SK-N-SH (cell line): ENCODE measurements around the gene LTB4R2. TPM values are rescaled to one million over a fixed set of nuclear protein-coding genes. Genes with fewer than 3 reads are reported as not detected.

Experiments used
- CTCF ChIA-PET: fragments of 300-600, 350-600 bp; formaldehyde crosslinking; extraction: SDS; loops from one replicate; lab custom pipeline; 2021; lab: Yijun Ruan, JAX
- POLR2A ChIA-PET: fragments of 350-600 bp; sonication (Branson Sonifier 250); formaldehyde crosslinking; extraction: SDS; loops from one replicate; lab custom pipeline; 2020; ENCODE audit warnings: antibody characterized with exemption, inconsistent platforms; lab: Yijun Ruan, JAX
- DNase-seq: peaks from one replicate; pipeline ENCODE4 v3.0.0; 2012
- H2AFZ ChIP-seq: fragments of 200-600 bp; sonication (generic); 2 replicates; pipeline ENCODE4 v1.8.1; 2016; ENCODE audit warnings: antibody characterized with exemption, mild to moderate bottlenecking, low read depth
- H3F3A ChIP-seq: fragments of 200-600 bp; sonication (generic); replicated peaks from 2 replicates; pipeline ENCODE3; 2016; ENCODE audit warnings: antibody characterized with exemption, mild to moderate bottlenecking; ENCODE audit not compliant: insufficient read depth
- H3K27ac ChIP-seq, 2 experiments: fragments of 200-500 bp in 1 of 2; fragments of 200-600 bp in 1 of 2; sonication (Bioruptor generic) in 1 of 2; sonication (generic), shearing (Covaris generic) in 1 of 2; 2 replicates each; pipeline versions ENCODE4 v1.5.1 to v1.6.1; 2014 to 2016; ENCODE audit warnings: low read depth in 2 of 2, inconsistent platforms in 1 of 2, low read length in 1 of 2, mild to moderate bottlenecking in 1 of 2, mixed read lengths in 1 of 2
- H3K27me3 ChIP-seq: fragments of 200-600 bp; sonication (generic), shearing (Covaris generic); 2 replicates; pipeline ENCODE4 v1.6.1; 2016; ENCODE audit warnings: mixed run types; ENCODE audit not compliant: insufficient read depth
- H3K36me3 ChIP-seq, 2 experiments: fragments of 200-500 bp in 1 of 2; fragments of 200-600 bp in 1 of 2; sonication (Bioruptor generic) in 1 of 2; sonication (generic) in 1 of 2; replicated peaks in 1 of 2; 2 replicates each; pipeline versions ENCODE3 to v1.5.1; 2014 to 2016; ENCODE audit warnings: low read length in 1 of 2, mild to moderate bottlenecking in 1 of 2; ENCODE audit not compliant: insufficient read depth in 2 of 2, control insufficient read depth in 1 of 2
- H3K4me1 ChIP-seq, 2 experiments: fragments of 200-500 bp in 1 of 2; fragments of 200-600 bp in 1 of 2; sonication (Bioruptor generic) in 1 of 2; sonication (generic), shearing (Covaris generic) in 1 of 2; 2 replicates each; pipeline versions ENCODE4 v1.5.1 to v1.6.1; 2014 to 2016; ENCODE audit warnings: low read depth in 1 of 2, low read length in 1 of 2, mixed run types in 1 of 2; ENCODE audit not compliant: insufficient read depth in 2 of 2, control insufficient read depth in 1 of 2
- H3K4me2 ChIP-seq: fragments of 200-600 bp; sonication (generic), shearing (Covaris generic); 2 replicates; pipeline ENCODE4 v1.6.1; 2017; ENCODE audit warnings: mixed run types
- H3K4me3 ChIP-seq, 2 experiments: fragments of 200-500 bp in 1 of 2; fragments of 200-600 bp in 1 of 2; sonication (Bioruptor generic) in 1 of 2; sonication (generic), shearing (Covaris generic) in 1 of 2; 2 replicates each; pipeline versions ENCODE4 v1.5.1 to v1.8.1; 2014 to 2016; ENCODE audit warnings: low read depth in 2 of 2, inconsistent platforms in 1 of 2, low read length in 1 of 2, mild to moderate bottlenecking in 1 of 2, mixed read lengths in 1 of 2, moderate library complexity in 1 of 2
- H3K79me2 ChIP-seq: fragments of 200-600 bp; sonication (generic); 2 replicates; pipeline ENCODE4 v1.8.1; 2017; ENCODE audit warnings: mild to moderate bottlenecking; ENCODE audit not compliant: insufficient read depth
- H3K9ac ChIP-seq: fragments of 200-600 bp; sonication (generic); 2 replicates; pipeline ENCODE4 v1.6.1; 2017; ENCODE audit warnings: mixed run types
- H3K9me2 ChIP-seq: fragments of 200-600 bp; sonication (generic); 2 replicates; pipeline ENCODE4 v1.6.1; 2017; ENCODE audit warnings: mixed run types
- H3K9me3 ChIP-seq: fragments of 200-600 bp; sonication (generic); 2 replicates; pipeline ENCODE4 v1.6.1; 2017; ENCODE audit warnings: mixed run types, mild to moderate bottlenecking, moderate library complexity
- H4K20me1 ChIP-seq: fragments of 200-600 bp; sonication (generic); 2 replicates; pipeline ENCODE4 v1.6.1; 2017; ENCODE audit warnings: mild to moderate bottlenecking, mixed run types; ENCODE audit not compliant: insufficient read depth
- EP300 ChIP-seq, 2 experiments: IDR thresholded peaks; 2 replicates each; pipeline versions ENCODE4 v1.4.0 to v1.6.1; 2012; ENCODE audit warnings: borderline replicate concordance in 1 of 2, low read depth in 1 of 2, low read length in 1 of 2
- FOSL2 ChIP-seq: IDR thresholded peaks from 2 replicates; pipeline ENCODE4 v1.4.0; 2012; ENCODE audit warnings: low read depth, mild to moderate bottlenecking, moderate library complexity, borderline replicate concordance
- IRF3 ChIP-seq: fragments of 150-350 bp; IDR thresholded peaks from 2 replicates; pipeline ENCODE4 v1.6.1; 2016; ENCODE audit warnings: mild to moderate bottlenecking, low read depth, low read length
- JUND ChIP-seq: IDR thresholded peaks from 2 replicates; pipeline ENCODE4 v1.4.0; 2012
- MEF2A ChIP-seq: IDR thresholded peaks from 2 replicates; pipeline ENCODE4 v1.4.0; 2012; ENCODE audit warnings: low read depth, borderline replicate concordance
- POLR2AphosphoS5 ChIP-seq: IDR thresholded peaks from 2 replicates; pipeline ENCODE4 v1.6.1; 2012; ENCODE audit warnings: low read depth, low read length
- USF1 ChIP-seq: IDR thresholded peaks from 2 replicates; pipeline ENCODE4 v1.4.0; 2012; ENCODE audit warnings: low read depth, borderline replicate concordance
- YY1 ChIP-seq: IDR thresholded peaks from 2 replicates; pipeline ENCODE4 v1.4.0; 2012; ENCODE audit warnings: low read depth, mild to moderate bottlenecking
- ZBTB33 ChIP-seq: IDR thresholded peaks from 2 replicates; pipeline ENCODE4 v1.4.0; 2012; ENCODE audit warnings: low read depth, borderline replicate concordance
- WGBS: methylation state at CpG from one replicate; pipeline ENCODE4 v1.1.6; 2017; ENCODE audit warnings: low lambda C conversion rate; 5-methylcytosine and 5-hydroxymethylcytosine counted together
- polyA plus RNA-seq, 3 experiments: library from polyadenylated mRNA; depleted of rRNA; stranded (reverse); fragments of >200 nt; gene quantifications; 2 replicates each; pipeline ENCODE4 v1.2.3, GENCODE V29; 2012
- TF ChIP-seq, protein P1 (sequence below): IDR thresholded peaks from 2 replicates; pipeline ENCODE4; 2012

LTB4R2 gene
- polyA plus RNA-seq, 1 of the 3 experiments (the other 2 are of a cell fraction), result 8.2 TPM

- Histone ChIP-seq H3K27me3 (peaks cover 36% of the 10 kb centered on the region), H4K20me1 (no peaks in the 10 kb centered on the region), H3K4me1 (peaks cover 0 to 21% of the 10 kb centered on the region in 2 experiments; a peak in 1 of 4 replicates), H3K79me2 (no peaks in the 10 kb centered on the region), H3F3A (no peaks in the 10 kb centered on the region), H3K36me3 (no peaks in the 10 kb centered on the region), H2AFZ (peak within 1 kb of the TSS; percentile 48; the same call in 1 of the 2 replicates), H3K9me3 (no peaks in the 10 kb centered on the region), H3K4me2 (peak within 1 kb of the TSS; percentile 69), H3K9ac (no peak within 1 kb of the TSS), H3K4me3 (peak within 1 kb of the TSS; percentile 30 to 46; a peak in 3 of 4 replicates), H3K27ac (no peak within 1 kb of the TSS), H3K9me2 (no peaks in the 10 kb centered on the region)
- TF ChIP-seq ZBTB33, result no peak
- TF ChIP-seq EP300 (IDR thresholded peaks at IDR 0.05; ENCODE audit: borderline replicate concordance in 1 of 2, low read depth in 1 of 2, low read length in 1 of 2), result no peak
- TF ChIP-seq IRF3, result no peak
- no peak for TF ChIP-seq JUND
- TF ChIP-seq YY1, result no peak
- TF ChIP-seq, protein P1, sequence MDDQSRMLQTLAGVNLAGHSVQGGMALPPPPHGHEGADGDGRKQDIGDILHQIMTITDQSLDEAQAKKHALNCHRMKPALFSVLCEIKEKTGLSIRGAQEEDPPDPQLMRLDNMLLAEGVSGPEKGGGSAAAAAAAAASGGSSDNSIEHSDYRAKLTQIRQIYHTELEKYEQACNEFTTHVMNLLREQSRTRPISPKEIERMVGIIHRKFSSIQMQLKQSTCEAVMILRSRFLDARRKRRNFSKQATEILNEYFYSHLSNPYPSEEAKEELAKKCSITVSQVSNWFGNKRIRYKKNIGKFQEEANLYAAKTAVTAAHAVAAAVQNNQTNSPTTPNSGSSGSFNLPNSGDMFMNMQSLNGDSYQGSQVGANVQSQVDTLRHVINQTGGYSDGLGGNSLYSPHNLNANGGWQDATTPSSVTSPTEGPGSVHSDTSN, result no peak
- TF ChIP-seq POLR2AphosphoS5, result no peak
- TF ChIP-seq FOSL2, result no peak
- no peak for TF ChIP-seq MEF2A
- no peak for TF ChIP-seq USF1
- ChIA-PET POLR2A (interaction anchor here (1.3 to 1.5 kb wide), 2 partner anchors 32 to 102 kb away, joined by 4 to 14 read pairs; no protein-coding TSS in a partner anchor), CTCF (interaction anchor here (1.0 to 12.7 kb wide), 25 partner anchors 7 to 753 kb away, joined by 3 to 445 read pairs (median 11); partner anchors contain the start of genes CBLN3, CIDEB, DHRS1 and KHNYN)
- peak; percentile 60 for DNase-seq
- WGBS, result 21% methylated on average over 42 of the region's 65 CpGs
These were observed 24.7 kb downstream of the LTB4R2 start, which contains the start of gene ADCY4 for GRCh38 chr14:24334431-24335291. ADCY4 (minus strand) TSS chr14:24335071; CDS start chr14:24334652, 419 bp downstream.
